ENCODE measurements around the gene TBX20.

TBX20 gene

DNA sequence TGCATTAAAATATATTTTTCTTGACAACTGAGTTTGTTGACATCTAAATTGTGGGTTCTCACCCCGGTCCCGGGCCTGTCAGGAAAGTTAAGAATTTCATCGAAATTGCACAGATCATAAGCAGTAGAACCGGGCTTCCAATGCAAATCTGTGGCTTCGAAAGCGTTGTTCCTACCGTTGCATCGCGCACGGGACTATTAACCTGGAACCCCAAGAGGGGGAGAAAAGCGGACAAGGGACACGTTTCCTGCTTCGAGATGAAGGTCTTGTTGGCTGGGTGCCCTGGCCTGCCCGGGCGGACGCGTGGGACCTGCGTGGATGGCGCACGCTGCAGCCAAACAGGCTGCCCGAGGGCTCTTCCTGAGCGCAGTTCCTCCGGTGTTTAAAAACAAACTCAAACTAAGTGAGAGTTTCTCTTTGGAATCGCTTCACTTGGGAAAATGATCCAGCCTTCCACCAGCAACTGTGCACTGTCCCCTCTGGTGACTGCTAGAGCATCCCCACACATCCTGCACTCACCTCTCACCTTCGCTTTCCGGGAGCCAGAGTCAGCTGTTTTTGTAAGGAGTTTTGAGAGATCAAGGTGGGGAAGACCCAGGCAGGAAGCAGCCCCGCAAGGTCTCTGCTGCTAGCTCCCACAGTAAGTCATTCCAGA is 5.1 kb upstream of the TBX20 start:
- Mint-ChIP-seq H3K27me3 (peaks cover 63% of the 10 kb centered on the region), H3K27ac (peak overlapping the region; percentile 34), H3K36me3 (no peaks in the 10 kb centered on the region), H3K4me1 (ENCODE audit: low read depth) (peaks cover 19% of the 10 kb centered on the region), H3K4me3 (peak overlapping the region; percentile 9), H3K9me3 (ENCODE audit: low read depth) (peaks cover 3% of the 10 kb centered on the region)

DNA sequence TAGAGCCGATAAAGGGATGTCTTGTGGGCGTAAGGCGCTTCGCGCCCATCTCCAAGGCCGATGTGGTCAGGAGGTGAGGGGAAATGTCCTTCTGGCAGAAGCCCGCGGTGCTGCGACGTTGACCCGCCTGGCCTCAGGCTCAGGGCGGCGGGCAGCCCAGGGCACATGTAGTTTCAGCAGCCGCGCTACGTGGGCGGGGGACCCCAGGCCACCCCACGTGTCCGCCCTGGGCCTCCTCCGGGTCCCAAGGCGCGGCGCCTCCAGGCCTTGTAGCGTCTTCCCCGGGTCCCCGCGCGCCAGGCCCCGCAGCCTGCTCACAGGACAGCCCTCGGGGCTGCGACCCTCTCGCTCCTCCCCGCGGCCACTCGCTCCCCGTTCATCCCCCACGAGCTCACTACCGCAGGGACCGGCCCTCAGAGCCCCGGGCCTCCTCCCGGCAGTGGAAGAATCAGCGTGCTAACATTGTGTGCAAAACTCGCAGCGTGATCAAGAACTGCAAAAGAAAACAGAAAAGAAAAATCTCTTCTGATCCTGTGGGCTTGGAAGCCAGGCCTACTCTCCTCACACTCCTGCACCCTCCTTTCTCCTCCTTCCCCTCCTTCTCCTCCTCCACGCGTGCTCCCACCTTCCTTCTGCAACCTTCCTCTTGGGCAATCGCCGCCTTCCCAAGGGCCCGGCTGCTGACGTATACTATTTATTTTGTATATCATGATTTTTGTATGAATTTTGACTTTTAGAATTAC is 4.4 kb upstream of the TBX20 start:
- no peak overlapping the region for H3K27ac Mint-ChIP-seq
- no peaks in the 10 kb centered on the region for H3K36me3 Mint-ChIP-seq
- H3K9me3 Mint-ChIP-seq (ENCODE audit: low read depth) = peaks cover 3% of the 10 kb centered on the region
- H3K4me3 Mint-ChIP-seq = peak overlapping the region; percentile 9
- peaks cover 23% of the 10 kb centered on the region for H3K4me1 Mint-ChIP-seq (ENCODE audit: low read depth)
- peaks cover 58% of the 10 kb centered on the region for H3K27me3 Mint-ChIP-seq

DNA sequence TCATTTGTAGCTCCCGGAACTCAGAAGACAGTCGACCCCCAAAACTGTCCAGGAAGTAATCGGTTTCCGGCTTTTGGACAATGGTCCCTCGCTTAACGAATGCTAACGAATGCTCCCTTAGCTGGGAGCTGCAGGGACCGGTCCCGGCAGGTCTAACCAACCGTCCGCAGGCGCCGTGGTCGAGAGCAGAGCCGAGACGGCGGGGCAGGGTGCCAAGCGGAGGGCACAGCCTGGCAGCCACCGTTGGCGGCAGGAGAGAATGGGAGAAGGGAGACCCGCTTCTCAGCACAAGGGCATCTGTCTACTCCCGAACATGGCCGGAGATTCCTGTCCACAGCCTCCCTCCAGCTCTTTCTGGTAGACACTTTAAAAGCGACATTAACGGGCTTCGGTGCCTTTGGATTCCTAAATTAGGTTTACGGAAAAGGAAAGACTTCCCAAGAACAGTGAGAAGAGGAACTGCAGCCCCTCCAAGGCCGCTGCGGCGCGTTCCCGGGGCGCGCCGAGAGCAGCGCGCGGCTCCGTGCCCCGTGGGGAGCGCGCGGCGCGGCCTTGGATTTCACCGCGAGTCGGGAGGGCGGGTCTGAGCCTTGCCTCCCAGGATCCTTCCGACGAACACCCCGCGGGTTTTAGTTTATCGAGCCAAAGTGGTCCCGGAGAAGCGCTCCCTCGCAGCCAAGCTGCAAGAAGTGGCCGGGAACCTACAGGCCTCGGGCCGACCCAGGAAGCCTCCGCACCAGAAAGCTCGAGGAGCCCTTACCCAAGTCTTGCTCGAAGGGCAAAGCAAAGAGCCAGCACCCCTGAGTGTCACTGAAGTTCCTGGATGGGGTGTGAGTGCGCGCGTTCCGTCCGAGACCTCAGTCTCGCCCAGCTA is 3.6 kb upstream of the TBX20 start:
- Mint-ChIP-seq H3K4me1 (ENCODE audit: low read depth) (peaks cover 28% of the 10 kb centered on the region), H3K36me3 (no peaks in the 10 kb centered on the region), H3K9me3 (ENCODE audit: low read depth) (peaks cover 3% of the 10 kb centered on the region), H3K27ac (no peak overlapping the region), H3K27me3 (peaks cover 61% of the 10 kb centered on the region), H3K4me3 (no peak overlapping the region)

DNA sequence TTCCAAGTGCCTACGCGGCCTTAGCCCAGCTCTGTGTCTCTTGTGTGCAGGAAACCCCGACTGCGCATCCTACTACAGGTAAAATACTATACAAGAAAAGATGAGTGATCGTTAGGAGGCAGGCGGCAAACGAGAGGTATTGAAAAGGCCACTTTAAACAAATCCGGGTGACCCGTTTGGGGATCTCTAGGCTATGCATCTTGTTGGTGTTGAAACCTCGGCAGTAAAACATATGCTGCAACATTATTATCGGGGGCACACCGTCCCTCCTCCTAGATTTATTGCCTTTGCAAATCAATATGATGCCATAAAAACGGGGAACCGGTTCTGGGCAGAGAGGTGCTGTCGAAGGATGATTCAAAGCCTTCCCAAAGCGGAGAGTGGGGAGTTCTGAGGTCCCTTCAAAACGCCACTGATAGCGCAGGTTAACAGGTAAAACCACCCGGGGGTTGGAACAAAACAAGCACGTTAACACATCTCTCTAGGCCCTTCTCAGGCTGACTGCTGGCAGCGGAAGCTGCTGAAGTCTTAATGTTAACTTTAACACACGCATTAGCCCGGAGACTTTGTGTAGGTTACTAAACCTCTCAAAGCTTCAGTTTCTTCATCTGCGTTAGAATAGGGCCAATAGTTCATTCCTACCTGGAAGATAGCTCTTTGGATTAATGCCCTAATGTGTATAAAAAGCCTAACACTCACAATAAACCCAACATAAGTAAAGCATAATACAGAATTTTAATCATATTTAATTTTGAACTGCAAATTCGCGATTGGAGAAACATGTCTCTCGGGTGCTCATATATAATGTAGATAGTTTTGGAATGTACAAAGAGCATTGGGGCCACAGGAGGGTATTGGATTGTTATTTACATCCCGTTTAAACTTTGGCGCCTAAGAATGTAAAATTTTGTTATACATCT is 2.6 kb upstream of the TBX20 start:
- no peak overlapping the region for H3K4me3 Mint-ChIP-seq
- H3K36me3 Mint-ChIP-seq = no peaks in the 10 kb centered on the region
- H3K27ac Mint-ChIP-seq = no peak overlapping the region
- H3K4me1 Mint-ChIP-seq (ENCODE audit: low read depth) = peaks cover 31% of the 10 kb centered on the region
- peaks cover 3% of the 10 kb centered on the region for H3K9me3 Mint-ChIP-seq (ENCODE audit: low read depth)
- peaks cover 70% of the 10 kb centered on the region for H3K27me3 Mint-ChIP-seq

DNA sequence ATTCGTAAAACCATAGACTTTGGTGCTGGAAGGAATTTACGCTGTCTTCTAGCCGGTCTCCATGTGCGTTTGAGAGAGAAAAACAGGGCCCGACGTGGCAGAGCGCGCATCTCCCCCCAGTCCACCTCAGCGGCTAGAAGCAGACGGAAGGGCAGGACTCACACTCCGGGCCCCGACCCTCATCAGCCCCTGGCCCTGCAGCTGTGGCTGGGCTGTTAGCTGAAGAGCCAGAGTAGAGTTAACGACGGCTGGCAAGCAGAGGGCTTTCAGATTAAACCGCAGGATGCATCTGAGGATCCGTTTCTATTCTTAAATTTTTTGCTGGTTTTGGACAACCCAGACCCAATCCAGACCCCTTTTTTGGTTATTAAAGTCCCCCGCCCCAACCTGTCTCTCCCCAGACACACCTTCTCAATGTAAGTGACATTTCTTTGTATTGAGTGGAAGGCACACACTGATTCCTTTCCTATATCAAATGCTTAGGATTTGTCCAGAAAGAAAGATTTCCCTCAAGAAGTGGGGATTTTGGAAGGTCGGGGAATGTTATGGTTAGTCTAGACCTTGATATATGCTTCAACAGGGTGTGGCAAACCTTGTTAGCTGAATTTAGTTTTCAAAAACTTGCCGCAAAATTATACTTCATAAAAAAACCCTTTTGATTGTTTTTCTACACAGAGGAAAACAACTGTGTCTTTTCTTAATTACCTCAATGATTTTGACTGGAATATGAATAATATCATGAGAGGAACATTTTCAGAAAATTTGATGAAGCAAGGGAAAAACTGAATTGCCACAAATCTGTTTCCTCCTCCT is 1.7 kb upstream of the TBX20 start:
- Mint-ChIP-seq H3K4me3 (no peak overlapping the region), H3K4me1 (ENCODE audit: low read depth) (peaks cover 34% of the 10 kb centered on the region), H3K27ac (no peak overlapping the region), H3K36me3 (no peaks in the 10 kb centered on the region), H3K9me3 (ENCODE audit: low read depth) (peaks cover 3% of the 10 kb centered on the region), H3K27me3 (peaks cover 71% of the 10 kb centered on the region)

DNA sequence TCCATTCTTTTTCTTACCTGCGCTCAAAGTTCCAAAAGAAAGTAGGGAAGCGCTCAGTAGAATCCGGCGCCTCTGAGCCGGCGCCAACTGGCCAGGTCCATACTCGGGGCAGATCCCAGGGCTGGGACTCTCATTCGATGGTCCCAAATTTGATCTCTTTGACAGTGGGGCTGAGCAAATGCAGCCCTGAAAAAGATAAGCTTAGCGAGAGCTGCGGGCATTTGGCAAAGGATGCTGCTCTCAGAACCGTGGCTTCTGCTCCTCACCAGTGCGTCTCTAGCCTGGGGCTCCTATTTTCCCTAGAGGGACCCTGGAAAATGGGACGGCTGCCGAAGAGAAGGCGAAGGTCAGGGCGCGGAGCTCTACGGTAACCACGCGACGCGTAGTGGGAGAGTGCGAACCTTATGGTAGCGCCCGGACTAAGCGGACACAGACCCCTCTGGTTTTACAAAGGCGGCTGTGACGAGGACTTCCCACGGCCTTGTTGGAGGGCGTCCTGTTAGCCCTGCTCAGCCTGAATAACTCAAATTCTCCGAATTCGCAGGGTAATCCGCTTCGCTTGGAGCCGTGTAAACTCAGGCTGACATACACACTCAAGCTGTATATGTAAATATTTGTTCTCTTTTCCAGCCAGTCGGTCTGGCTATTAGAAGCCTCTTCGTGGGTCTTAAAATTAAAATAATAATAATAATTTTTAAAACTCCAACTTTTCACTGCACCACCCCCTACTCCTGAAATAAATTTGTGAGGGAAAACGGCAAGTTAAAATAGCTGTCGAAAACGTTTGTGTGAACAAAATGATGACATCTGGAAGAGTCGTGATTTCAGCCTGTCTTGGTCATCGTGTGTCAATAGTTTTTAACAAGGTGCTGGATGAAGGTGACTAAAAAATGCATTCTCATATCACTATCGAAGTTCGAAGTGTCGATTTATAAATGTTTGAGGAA is 869 bp upstream of the TBX20 start:
- Mint-ChIP-seq H3K27me3 (peaks cover 70% of the 10 kb centered on the region), H3K27ac (no peak overlapping the region), H3K36me3 (no peaks in the 10 kb centered on the region), H3K4me1 (ENCODE audit: low read depth) (peaks cover 33% of the 10 kb centered on the region), H3K9me3 (ENCODE audit: low read depth) (peaks cover 2% of the 10 kb centered on the region), H3K4me3 (peak overlapping the region; percentile 58)

DNA sequence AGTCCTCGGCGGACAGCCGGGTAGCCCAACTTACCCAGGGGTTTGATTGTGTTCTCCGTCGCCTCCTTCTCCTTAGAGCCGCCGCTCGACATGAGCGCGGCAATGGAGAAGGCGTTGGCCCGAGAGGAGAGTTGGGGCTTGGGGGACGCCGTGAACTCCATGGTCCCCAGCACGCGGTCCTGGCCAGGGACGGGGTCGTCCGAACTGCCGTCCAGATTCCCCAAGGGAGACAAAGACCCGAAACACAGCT is 515 bp downstream of the TBX20 start:
- Mint-ChIP-seq H3K27ac (no peak overlapping the region), H3K36me3 (no peaks in the 10 kb centered on the region), H3K9me3 (ENCODE audit: low read depth) (no peaks in the 10 kb centered on the region), H3K4me3 (peak overlapping the region; percentile 74), H3K4me1 (ENCODE audit: low read depth) (peaks cover 23% of the 10 kb centered on the region), H3K27me3 (peaks cover 69% of the 10 kb centered on the region)

DNA sequence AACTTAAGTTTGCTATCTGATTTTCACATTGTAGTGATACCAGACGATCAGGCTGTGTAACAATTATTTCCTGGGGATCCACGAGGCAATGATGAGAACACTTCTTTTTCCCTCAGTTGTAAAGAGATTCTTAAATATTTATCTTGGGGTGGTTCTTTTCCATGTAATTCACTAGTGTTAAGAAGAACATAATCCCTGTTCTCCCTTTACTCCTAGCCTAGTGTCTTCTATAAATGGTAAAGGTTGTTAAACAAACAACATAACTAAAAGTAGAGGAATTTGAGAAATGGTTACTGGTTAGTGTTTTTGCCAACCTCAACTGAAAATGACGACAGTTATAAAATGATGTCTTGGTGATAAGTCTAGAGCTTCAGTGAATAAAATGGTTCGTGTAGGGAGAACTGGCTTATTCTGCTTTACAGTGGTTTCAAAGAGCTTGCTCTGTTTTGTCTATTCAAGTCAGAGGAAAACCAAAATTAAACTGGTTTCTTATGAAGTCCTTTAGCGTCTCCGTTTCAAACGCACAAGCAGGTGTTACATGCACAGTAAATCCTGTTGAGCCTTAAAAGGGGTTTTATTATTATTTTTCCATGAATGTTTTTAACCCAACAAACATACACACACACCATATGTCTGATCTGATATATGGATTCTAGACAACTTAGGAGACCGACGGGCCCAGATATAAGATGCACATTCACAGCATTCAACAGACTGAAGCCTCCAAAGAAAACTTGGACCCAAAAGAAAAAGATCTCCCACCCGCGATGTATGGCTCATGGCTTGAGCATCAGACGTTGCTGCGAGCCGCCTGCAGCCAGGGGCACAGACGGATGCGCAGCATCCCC is 1.1 kb downstream of the TBX20 start:
- H3K27me3 Mint-ChIP-seq = peaks cover 69% of the 10 kb centered on the region
- H3K9me3 Mint-ChIP-seq (ENCODE audit: low read depth) = no peaks in the 10 kb centered on the region
- H3K4me1 Mint-ChIP-seq (ENCODE audit: low read depth) = peaks cover 22% of the 10 kb centered on the region
- no peaks in the 10 kb centered on the region for H3K36me3 Mint-ChIP-seq
- H3K4me3 Mint-ChIP-seq = peak overlapping the region; percentile 74
- no peak overlapping the region for H3K27ac Mint-ChIP-seq

DNA sequence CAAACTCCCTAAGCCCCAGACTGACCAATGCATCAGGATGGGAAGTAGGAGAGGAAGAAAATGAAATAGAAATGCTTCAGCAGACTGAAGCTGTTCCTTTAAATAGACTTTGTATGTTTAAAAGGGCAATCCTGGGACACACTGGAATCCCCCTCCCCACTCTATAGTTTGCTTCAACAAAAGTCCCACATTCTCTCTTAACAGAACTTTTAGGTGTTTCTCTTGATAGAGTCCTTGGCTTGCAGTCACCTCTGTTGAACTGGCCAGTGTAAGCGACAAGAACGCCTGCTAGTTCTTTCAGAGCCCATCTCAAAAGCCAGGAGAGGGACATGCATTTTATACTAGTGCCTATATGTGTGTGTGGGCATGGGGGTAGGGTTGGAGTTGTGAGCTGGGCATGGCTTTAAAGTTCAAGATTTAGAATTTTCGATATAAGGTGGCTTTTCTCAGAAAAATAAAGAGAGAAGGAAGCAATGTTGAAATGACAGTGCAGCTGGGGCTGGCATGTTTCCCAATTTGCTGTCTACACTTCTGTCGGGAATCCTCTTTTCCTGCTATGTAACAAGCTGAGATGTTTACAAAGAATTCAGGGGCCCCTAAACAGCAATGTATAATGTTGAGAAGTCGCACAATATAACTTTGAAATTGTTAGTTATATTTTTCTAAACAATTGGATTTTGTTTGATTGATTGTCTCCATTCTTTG is 2.1 kb downstream of the TBX20 start:
- Mint-ChIP-seq H3K9me3 (ENCODE audit: low read depth) (no peaks in the 10 kb centered on the region), H3K27ac (no peak overlapping the region), H3K4me3 (no peak overlapping the region), H3K27me3 (peaks cover 66% of the 10 kb centered on the region), H3K4me1 (ENCODE audit: low read depth) (peaks cover 22% of the 10 kb centered on the region), H3K36me3 (no peaks in the 10 kb centered on the region)

DNA sequence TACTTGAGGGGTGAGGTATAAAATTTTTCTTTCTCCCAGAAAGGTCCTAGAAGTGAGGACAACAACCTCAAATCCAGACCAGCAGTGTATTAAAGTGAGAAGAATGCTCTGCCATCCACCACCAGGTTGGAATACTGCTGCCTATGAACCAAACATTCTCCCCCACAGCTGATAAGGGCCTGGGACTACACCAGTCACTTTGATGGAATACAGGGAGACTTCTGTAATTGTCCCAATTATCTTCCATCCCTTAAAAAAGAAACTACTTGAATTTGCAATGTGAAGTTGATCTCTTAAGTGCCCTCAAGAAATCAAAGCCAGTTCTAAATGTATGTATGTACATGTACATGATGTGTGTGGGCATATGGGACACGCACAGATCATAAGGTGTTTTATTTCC is 3.0 kb downstream of the TBX20 start:
- Mint-ChIP-seq H3K27me3 (peaks cover 60% of the 10 kb centered on the region), H3K36me3 (no peaks in the 10 kb centered on the region), H3K27ac (no peak overlapping the region), H3K4me1 (ENCODE audit: low read depth) (peaks cover 22% of the 10 kb centered on the region), H3K9me3 (ENCODE audit: low read depth) (no peaks in the 10 kb centered on the region), H3K4me3 (no peak overlapping the region)

DNA sequence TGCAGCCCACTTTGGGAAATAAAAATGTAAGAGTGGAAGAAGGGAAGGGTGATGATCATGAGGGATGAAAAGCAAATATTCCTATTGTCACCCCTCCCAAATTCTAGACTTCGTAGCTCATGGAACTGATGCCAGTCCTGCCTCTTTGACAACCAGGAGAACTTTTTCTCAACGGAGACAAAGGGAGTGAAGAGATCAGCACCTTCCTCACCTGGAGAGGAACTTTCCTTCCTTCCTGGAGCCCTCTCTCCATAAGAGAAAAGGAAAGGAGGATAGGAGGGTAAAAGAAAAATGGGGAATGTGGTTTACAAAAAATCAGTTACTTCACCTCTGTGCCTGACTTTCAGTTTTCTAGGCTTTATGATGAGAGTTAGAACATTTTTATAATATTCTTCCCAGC is 3.4 kb downstream of the TBX20 start:
- peaks cover 57% of the 10 kb centered on the region for H3K27me3 Mint-ChIP-seq
- H3K4me3 Mint-ChIP-seq = no peak overlapping the region
- no peaks in the 10 kb centered on the region for H3K9me3 Mint-ChIP-seq (ENCODE audit: low read depth)
- no peaks in the 10 kb centered on the region for H3K36me3 Mint-ChIP-seq
- H3K4me1 Mint-ChIP-seq (ENCODE audit: low read depth) = peaks cover 22% of the 10 kb centered on the region
- no peak overlapping the region for H3K27ac Mint-ChIP-seq

DNA sequence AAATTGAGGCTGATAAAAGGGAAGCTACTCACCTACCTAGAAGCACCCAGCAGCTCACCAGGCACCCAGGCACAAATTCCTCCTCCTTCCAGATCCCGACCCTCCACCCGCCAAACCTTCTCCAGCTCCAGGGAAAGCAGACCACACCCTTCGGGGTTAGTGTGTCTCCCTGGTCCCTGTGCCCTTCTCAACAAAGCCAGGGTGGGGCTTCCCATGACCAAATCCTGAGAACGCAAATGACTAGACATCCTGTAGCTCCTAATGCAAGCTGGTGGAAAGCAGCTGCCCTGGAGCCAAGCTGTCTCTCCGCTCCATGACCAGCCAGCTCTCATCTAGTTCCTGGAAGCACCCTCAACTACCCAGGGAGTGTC is 4.4 kb downstream of the TBX20 start:
- H3K4me3 Mint-ChIP-seq = no peak overlapping the region
- no peak overlapping the region for H3K27ac Mint-ChIP-seq
- H3K27me3 Mint-ChIP-seq = peaks cover 53% of the 10 kb centered on the region
- peaks cover 22% of the 10 kb centered on the region for H3K4me1 Mint-ChIP-seq (ENCODE audit: low read depth)
- H3K36me3 Mint-ChIP-seq = no peaks in the 10 kb centered on the region
- no peaks in the 10 kb centered on the region for H3K9me3 Mint-ChIP-seq (ENCODE audit: low read depth)
